GM21367 (cell line): ENCODE data around the gene PLAAT5.
"Not testable (repeated sequence)": the region's sequence is repeated elsewhere in the genome, so short reads cannot be mapped to it uniquely, and the experiment has no call there.

Source experiments
- ATAC-seq: cut with Tn5 transposase; IDR thresholded peaks from one replicate; pipeline ENCODE4 v1.9.1; 2021; ENCODE audit not compliant: unreplicated experiment

Gene PLAAT5

DNA sequence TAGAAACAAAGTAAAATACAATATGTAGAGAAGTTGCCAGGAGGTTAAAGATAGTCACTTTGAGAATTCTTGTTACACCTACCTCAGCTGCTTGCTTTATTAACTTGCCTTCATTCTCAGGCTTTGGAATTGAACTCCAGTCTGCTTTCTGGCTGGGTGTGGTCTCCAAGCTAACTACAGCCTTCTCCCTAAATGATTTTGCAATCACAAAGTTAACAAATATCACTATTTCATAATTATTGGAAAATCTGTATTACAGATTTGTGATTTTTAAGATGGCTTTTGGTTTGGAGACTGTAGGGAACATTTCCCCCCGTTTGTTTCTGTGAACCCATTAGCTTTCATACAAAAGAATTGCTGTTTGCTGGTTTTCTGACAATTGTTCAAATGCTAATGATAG is 2.2 kb downstream of the PLAAT5 start:
- ATAC-seq, result no peak

DNA sequence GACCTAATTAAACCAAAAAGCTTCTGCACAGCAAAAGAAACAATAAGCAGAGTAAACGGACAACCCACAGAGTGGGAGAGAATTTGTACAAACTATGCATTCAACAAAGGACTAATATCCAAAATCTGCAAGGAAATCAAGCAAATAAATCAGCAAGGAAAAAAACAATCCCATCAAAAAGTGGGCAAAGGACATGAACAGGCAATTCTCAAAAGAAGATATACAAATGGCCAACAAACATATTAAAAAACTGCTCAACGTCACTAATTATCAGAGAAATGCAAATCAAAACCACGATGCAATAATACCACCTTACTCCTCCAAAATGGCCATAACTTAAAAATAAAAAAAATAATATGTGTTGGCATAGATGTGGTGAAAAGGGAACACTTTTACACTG is 5.2 kb downstream of the PLAAT5 start:
- no peak for ATAC-seq

DNA sequence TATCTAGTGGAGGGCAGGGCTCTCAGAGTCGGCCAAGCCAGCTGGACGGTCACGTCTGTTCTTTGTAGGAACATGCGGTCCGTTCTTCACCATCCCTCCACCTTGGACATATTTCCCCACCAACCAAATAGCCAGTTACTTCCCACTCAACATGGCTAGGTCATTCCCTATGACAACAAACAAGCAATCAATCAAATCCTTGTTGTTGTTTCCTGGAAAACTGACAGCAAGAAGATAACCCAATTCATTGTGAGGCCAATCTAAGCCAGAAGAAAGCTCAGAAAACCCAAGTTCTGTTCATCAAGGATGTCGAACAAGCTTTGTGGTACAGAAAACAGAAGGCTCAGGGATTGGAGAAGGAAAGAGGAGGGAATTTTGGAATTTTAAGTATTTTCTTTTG is 10.9 kb downstream of the PLAAT5 start:
- no peak for ATAC-seq

DNA sequence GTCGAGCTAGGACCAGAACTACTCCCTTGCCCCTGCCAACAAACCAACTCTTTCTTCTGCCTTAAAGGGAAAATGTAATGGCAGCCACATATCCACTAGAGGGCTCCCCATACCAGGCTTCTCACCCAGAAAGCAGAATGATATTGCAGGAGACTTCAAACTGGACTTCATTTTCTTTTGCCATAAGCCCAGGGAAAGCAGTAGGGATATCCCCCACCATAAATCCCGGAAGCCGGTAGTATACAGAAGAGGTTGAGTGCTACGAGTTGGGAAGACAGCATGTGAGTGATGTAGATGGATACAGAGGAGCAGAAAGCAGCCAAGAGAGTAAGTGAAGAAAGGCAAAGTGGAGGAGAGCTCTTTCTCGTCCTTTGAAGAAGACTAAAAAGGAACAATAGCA is 12.1 kb downstream of the PLAAT5 start:
- ATAC-seq, result no peak

DNA sequence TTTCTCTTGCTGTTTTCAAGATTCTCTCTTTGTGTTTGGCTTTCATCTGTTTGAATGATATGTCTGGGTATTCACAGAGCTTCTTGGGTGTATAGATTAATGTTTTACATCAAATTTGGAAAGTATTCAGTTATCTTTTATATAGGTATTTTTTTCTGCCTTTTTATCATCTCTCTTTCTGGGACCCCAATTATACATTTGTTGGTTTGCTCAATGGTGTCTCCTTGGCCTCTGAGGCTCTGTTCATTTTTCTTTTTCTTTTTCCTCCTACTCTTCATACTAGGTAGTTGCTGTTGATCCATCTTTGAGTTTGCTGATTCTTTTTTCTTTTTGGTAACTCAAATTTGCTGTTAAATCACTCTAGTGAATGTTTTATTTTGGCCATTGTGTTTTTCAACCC is 14.3 kb downstream of the PLAAT5 start:
- no peak for ATAC-seq

DNA sequence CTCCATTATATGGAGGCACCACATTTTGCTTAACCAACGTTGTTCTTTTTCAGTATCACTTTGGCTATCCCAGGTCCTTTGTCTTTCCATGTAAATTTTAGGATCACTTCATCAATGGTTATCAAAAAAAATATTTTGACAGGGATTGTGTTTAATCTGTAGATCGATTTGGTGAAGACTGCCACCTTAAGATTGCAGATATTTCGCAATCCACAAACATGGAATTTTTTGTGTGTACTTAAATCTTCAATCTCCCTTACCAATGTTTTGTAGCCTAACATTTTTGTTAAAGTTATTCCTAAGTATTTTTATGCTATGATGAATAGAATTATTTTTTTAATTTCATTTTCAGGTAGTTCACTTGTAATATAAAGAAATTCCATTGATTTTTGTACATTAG is 18.6 kb downstream of the PLAAT5 start:
- no peak for ATAC-seq

DNA sequence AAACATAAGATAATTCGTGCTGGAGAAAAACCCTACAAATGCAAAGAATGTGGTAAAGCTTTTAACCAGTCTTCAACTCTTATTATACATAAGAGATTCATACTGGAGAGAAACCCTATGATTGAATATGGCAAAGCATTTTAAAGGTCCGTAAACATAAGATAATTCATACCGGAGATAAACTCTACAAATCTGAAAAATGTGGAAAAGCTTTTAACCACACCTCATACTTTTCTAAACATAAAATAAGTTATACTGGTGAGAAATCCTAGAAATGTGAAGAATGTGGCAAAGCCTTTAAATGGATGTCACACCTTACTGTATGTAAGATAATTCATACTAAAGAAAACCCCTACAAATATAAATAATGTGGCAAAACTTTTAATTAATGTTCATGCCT is 20.7 kb downstream of the PLAAT5 start:
- ATAC-seq, result no peak

DNA sequence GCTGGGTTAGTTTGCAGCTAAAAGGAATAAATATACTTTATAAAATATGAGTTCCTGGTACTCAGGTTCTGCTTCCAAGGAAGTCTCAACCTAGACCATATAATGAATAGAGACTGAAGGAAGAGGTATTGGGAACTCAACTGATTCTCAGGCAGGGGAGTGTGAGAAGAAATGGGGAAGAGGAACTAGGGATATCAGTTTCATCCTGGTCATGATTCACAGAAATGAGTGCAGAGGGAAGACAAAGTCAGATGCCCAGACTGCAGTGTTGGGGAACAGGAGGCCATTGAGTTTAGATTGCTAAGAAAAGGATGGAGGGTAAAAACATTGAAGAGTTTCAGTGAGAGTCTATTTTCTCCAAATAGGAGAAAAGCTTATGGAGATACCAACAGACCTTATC is 28.8 kb downstream of the PLAAT5 start:
- no peak for ATAC-seq

DNA sequence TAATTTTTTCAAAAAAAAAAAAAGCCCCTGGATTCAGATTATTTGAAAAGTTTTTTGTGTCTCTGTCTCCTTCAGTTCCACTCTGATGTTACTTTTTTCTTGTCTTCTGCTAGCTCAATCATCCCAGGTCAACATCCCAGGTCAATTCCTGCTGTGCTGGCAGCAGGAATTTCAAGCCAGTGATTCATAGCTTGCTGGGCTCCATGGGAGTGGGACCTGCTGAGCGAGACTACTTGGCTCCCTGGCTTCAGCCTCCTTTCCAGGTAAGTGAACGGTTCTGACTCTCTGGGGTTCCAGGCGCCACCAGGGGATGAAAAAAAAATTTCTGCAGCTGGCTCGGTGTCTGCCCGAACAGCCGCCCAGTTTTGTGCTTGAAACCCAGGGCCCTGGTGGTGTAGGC is 31.4 kb downstream of the PLAAT5 start:
- ATAC-seq, result no peak

DNA sequence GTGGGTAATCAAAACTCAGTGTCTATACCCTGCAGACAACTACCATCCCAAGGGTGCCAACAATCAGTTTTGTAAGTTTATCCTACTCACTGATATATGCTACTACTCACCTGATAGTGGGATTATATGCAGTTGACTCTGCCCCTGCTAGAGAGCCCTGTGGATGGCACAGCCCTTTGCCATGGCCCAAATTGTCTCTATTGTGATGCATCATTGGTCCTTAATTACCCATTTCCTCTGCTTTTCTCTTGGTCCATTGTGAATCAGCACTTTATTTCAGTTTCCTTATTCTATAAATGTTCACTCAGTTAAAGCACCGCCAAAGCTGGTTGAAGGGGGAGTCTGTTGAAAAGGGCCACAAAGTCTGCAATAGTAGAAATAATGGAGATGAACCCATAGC is 42.3 kb downstream of the PLAAT5 start:
- no peak for ATAC-seq

DNA sequence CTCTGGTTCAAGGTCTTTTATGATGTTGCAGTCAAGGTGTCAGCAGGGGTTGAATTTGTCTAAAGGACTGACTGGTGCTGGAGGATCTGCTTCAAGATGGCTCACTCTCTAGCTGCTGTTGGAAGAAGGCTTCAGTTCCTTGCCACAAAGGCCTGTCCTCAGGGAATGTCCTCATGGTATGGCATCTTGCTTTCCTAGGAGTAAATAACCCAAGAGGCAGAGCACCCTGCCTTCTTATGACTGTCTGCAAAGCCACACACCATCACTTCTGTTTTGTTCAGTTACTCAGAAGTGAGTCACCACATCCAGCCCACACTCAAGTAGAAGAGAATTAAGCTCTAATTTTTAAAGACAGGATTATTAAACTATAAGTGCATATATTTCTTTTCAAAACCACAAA is 45.2 kb downstream of the PLAAT5 start:
- ATAC-seq, result no peak

DNA sequence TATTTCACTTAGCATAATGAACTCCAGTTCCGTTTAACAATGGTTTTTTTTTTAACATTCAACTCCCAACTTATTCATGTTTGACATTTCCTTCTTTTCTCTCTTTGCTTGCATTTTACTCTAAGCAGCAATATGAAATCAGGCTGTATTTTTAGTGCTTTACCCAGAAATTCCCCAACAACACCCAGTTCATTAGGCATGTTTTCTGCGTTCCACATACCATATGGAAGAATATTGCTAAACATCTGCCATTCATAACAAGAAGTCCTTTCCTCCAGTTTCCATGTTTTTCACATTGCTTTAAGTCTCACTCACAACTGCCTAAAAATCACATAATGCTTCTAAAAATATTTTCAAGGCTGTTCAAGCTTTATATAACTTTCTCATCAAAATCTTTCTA is 45.8 kb downstream of the PLAAT5 start:
- no peak for ATAC-seq

DNA sequence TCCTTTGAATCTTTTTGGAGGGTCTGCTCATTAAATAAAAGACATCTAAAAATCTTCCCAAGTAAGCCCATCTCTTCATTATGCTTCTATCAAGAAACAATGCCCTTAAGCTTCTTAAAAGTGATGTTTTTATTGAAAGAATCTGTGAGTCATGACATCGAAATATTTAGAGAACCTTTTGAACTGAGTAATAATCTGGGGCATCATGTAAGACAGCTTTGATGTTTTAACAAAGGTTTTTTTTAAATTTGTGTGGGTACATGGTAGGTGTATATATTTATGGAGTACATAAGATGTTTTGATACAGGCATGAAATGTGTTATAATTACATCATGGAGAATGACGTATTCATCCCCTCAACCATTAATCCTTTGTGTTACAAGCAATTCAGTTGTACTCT is 46.8 kb downstream of the PLAAT5 start:
- no peak for ATAC-seq

DNA sequence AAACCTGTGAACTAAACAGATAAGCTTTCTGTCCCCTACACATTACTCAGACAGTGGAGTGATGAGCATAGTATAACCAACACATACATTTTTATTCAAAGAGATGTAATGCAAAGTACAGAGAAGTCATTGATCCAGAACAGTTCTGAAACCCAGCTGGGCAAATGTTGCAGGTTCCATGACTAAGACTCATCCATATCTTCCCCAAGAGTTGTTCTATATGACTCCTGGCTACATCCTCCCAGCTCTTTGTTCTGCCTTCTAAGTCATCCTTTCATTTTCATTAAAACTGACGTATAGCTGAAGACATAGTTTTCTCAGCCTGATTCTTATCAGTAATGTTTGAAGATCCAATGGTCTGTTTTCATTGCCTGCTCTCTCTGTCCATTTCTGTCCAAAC is 47.3 kb downstream of the PLAAT5 start:
- ATAC-seq, result no peak

DNA sequence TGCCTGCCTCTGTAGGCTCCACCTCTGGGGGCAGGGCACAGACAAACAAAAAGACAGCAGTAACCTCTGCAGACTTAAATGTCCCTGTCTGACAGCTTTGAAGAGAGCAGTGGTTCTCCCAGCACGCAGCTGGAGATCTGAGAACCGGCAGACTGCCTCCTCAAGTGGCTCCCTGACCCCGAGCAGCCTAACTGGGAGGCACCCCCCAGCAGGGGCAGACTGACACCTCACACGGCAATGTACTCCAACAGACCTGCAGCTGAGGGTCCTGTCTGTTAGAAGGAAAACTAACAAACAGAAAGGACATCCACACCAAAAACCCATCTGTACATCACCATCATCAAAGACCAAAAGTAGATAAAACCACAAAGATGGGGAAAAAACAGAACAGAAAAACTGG is 55.1 kb downstream of the PLAAT5 start:
- ATAC-seq, result not testable (repeated sequence)

DNA sequence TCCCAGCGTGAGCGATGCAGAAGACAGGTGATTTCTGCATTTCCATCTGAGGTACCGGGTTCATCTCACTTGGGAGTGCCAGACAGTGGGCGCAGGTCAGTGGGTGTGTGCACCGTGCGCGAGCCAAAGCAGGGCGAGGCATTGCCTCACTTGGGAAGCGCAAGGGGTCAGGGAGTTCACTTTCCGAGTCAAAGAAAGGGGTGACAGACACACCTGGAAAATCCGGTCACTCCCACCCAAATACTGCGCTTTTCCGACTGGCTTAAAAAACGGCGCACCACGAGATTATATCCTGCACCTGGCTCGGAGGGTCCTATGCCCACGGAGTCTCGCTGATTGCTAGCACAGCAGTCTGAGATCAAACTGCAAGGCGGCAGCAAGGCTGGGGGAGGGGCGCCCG is 55.6 kb downstream of the PLAAT5 start:
- ATAC-seq, result not testable (repeated sequence)

DNA sequence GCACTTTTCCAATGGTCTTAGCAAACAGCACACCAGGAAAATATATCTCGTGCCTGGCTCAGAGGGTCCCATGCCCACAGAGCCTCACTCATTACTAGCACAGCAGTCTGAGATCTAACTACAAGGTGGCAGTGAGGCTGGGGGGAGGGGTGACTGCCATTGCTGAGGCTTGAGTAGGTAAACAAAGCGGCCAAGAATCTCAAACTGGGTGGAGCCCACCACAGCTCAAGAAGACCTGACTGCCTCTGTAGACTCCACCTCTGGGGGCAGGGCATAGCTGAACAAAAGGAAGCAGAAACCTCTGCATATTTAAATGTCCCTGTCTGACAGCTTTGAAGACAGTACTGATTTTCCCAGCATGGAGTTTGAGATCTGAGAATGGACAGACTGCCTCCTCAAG is 60.2 kb downstream of the PLAAT5 start:
- not testable (repeated sequence) for ATAC-seq

DNA sequence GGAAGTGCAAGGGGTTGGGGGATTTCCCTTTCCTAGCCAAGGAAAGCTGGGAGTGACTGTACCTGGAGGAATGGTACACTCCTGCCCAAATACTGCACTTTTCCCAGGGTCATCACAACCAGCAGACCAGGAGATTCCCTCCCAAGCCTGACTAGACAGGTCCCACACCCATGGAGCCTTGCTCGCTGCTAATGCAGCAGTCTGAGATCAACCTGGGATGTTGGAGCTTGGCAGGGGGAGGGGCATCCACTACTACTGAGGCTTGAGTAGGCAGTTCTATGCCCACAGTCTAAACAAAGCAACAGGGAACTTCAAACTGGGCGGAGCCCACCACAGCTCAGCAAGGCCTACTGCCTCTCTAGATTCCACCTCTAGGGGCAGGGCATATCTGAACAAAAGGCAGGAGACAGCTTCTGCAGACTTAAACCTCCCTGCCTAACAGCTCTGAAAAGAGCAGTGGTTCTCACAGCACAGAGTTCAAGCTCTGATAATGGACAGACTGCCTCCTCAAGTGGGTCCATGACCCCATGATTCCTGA is 62.9 kb downstream of the PLAAT5 start:
- ATAC-seq, result no peak

DNA sequence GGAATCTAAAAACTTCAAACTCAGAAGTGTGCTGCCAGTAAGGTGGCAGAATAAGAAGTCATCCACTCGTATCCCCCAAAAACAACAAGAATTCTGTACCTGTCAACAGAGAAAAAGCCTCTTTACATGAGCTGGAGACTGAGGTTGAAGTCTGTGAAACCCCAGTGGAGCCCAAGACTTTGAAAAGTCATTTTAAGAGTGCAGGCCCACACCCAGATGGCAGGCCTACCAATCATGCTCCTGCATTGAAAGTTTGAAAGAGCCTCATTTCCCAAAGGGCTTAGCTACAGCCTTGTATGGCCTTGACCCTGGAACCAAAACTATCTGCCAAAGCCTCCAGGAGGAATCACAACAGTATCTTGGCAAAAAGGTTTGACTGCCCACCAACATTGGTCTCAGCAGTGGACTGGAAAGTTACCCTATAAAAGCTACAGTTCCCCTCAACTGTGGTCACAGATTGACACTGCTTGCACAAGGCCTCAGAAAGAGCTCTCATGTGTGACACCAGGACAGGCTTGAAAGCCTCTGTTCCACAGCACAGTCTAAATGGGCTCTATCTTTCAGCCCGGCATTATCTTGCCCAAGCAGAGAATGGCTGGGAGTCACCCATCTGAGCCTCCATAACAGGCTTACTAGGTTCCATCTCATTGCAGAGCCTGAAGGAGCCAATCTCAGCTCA is 73.7 kb downstream of the PLAAT5 start:
- ATAC-seq, result no peak
